ENCODE data around the gene ZCCHC24. TPM values are rescaled to one million over a fixed set of nuclear protein-coding genes. Genes with fewer than 3 reads are reported as not detected.

ZCCHC24 gene
- total and polyA plus RNA-seq, 8 donors: 3.5 to 13.2 (median 7.3) TPM

DNA sequence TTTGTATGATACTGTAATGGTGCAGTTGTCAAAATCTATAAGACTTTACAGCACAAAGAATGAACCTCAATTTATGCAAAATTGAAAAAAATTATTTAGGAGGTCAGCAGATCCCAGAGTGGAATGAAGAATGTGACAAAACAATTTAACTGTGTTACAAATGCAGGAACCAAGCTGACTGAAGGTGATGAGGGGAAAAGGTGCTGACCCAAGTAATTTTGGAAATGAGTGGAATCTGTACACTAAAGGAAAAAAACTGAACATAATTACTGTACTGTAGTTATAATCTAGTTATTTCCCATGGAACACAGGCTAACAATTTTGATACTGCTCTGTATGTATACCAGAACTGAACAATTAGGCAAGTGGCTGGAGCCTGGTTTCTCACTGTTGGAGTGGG lies 31.2 kb upstream of the ZCCHC24 start:
- Histone ChIP-seq H3K4me3 (no peak overlapping the region), H3K4me1 (no peaks in the 10 kb centered on the region), H3K36me3 (no peaks in the 10 kb centered on the region), H3K27ac (no peak overlapping the region), H3K9me3 (no peaks in the 10 kb centered on the region), H3K27me3 (no peaks in the 10 kb centered on the region)
- no peak for TF ChIP-seq CTCF (IDR thresholded peaks at IDR 0.05)
- DNase-seq (no peak), FAIRE-seq (no peak), ATAC-seq (no peak)
- intact Hi-C loops (cut with DNase I): no loop called here

- Histone ChIP-seq H3K4me3 (no peak overlapping the region), H3K4me1 (no peaks in the 10 kb centered on the region), H3K36me3 (no peaks in the 10 kb centered on the region), H3K9me3 (no peaks in the 10 kb centered on the region), H3K27ac (no peak overlapping the region), H3K27me3 (no peaks in the 10 kb centered on the region)
- intact Hi-C loops (cut with DNase I): no loop called here
- ATAC-seq (no peak), DNase-seq (no peak), FAIRE-seq (no peak)
- no peak for TF ChIP-seq CTCF (IDR thresholded peaks at IDR 0.05)
- WGBS, 2 donors: 75% methylated on average over 3 of the region's 3 CpGs
These were observed 30.5 kb upstream of the ZCCHC24 start for GRCh38 chr10:79475877-79476276.

GRCh38 chr10:79475119-79475653 lies 29.8 kb upstream of the ZCCHC24 start:
- DNase-seq (no peak), FAIRE-seq (no peak), ATAC-seq (no peak)
- no peak for TF ChIP-seq CTCF (IDR thresholded peaks at IDR 0.05)
- no peaks in the 10 kb centered on the region for H3K36me3 ChIP-seq
- H3K4me1 ChIP-seq: no peaks in the 10 kb centered on the region
- 84 to 85% methylated on average over 7 of the region's 7 CpGs for whole genome bisulfite sequencing, 2 donors
- no peaks in the 10 kb centered on the region for H3K27me3 ChIP-seq
- no peak overlapping the region for H3K27ac ChIP-seq
- intact Hi-C loops (cut with DNase I): no loop called here
- H3K4me3 ChIP-seq: no peak overlapping the region
- no peaks in the 10 kb centered on the region for H3K9me3 ChIP-seq

DNA sequence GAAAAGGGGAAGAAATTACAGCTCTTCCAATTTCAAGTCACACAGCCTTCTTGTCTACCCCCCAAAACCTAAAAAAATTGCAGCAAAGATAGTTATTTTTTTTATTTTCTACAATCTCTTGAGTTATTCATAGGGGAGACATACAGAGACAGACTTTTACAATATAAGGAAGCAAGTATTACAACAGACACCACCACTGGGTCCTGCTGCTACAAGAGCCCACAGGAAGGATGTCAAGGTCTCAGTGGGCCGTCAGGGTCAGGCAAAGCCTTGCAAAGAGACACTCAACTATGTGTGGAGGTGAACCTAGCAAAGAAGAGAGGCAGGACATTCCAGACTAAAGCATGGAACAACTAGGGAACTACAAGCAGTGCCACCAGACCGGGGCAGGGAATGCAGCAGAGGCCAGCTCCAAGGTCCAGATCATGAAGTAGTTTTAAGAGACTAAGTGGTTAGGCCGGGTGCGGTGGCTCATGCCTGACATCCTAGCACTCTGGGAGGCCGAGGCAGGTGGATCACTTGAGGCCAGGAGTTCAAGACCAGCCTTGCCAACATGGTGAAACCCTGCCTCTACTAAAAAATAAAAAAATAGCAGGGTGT lies 28.2 kb upstream of the ZCCHC24 start:
- FAIRE-seq: no peak
- Histone ChIP-seq H3K27ac (no peak overlapping the region), H3K36me3 (no peaks in the 10 kb centered on the region), H3K4me3 (no peak overlapping the region), H3K4me1 (no peaks in the 10 kb centered on the region), H3K27me3 (no peaks in the 10 kb centered on the region), H3K9me3 (no peaks in the 10 kb centered on the region)
- ATAC-seq: no peak
- 80 to 85% methylated on average over 5 of the region's 5 CpGs for WGBS, 2 donors
- TF ChIP-seq CTCF (IDR thresholded peaks at IDR 0.05): no peak
- DNase-seq: no peak
- intact Hi-C loops (cut with DNase I): no loop called here

GRCh38 chr10:79472951-79473350 lies 27.5 kb upstream of the ZCCHC24 start:
- DNase-seq (no peak), FAIRE-seq (no peak), ATAC-seq (no peak)
- no peak overlapping the region for H3K27ac ChIP-seq
- no peak overlapping the region for H3K4me3 ChIP-seq
- no peaks in the 10 kb centered on the region for H3K27me3 ChIP-seq
- no peaks in the 10 kb centered on the region for H3K36me3 ChIP-seq
- no peaks in the 10 kb centered on the region for H3K4me1 ChIP-seq
- H3K9me3 ChIP-seq: no peaks in the 10 kb centered on the region
- TF ChIP-seq CTCF (IDR thresholded peaks at IDR 0.05): no peak
- intact Hi-C loops (cut with DNase I): no loop called here
- WGBS, 2 donors: 57 to 58% methylated on average over 5 of the region's 5 CpGs

Measured in pancreas (tissue), 10 donors.